HepG2 (cell line): ENCODE results near the gene PPP1R1B.

ENCODE experiments used
- CBX5 ChIP-seq: sonication (generic); formaldehyde crosslinking; IDR thresholded peaks from 2 replicates; pipeline ENCODE4 v1.4.0; 2020; ENCODE audit warnings: missing genetic modification reagents, borderline replicate concordance
- EZH2 ChIP-seq: conservative IDR thresholded peaks from 2 replicates; pipeline ENCODE4 v1.6.1; 2012; ENCODE audit warnings: mild to moderate bottlenecking, low read depth, low read length, moderate library complexity
- RFX3 ChIP-seq: IDR thresholded peaks from 2 replicates; pipeline ENCODE4 v1.6.1; 2016; ENCODE audit warnings: missing biosample characterization, missing genetic modification reagents
- SP1 ChIP-seq, 2 experiments: fragments of 450-650 bp in 1 of 2; sonication (generic) in 1 of 2; formaldehyde crosslinking in 1 of 2; IDR thresholded peaks; 2 replicates each; pipeline versions ENCODE4 v1.4.0 to v1.6.1; 2016 to 2020; ENCODE audit warnings: missing genetic modification reagents in 1 of 2
- TMF1 ChIP-seq: sonication (generic); formaldehyde crosslinking; IDR thresholded peaks from 2 replicates; pipeline ENCODE4 v1.8.1; 2022; ENCODE audit warnings: low read depth, missing genetic modification reagents
- ZBTB10 ChIP-seq: sonication (generic); formaldehyde crosslinking; IDR thresholded peaks from 2 replicates; pipeline ENCODE4 v1.4.0; 2020; ENCODE audit warnings: missing genetic modification reagents, borderline replicate concordance
- ZBTB25 ChIP-seq: IDR thresholded peaks from 2 replicates; pipeline ENCODE4 v1.6.1; 2018; ENCODE audit warnings: missing genetic modification reagents
- ZNF407 ChIP-seq: sonication (generic); formaldehyde crosslinking; IDR thresholded peaks from one replicate; pipeline ENCODE4 v1.5.1; 2020; ENCODE audit warnings: mild to moderate bottlenecking, missing genetic modification reagents; ENCODE audit errors: not compliant biosample characterization
- ZSCAN30 ChIP-seq: sonication (generic); formaldehyde crosslinking; IDR thresholded peaks from 2 replicates; pipeline ENCODE4 v1.5.0; 2020; ENCODE audit warnings: mild to moderate bottlenecking, missing genetic modification reagents
- ZZZ3 ChIP-seq: sonication (generic); formaldehyde crosslinking; IDR thresholded peaks from 2 replicates; pipeline ENCODE4 v1.4.0; 2020; ENCODE audit warnings: missing genetic modification reagents, mild to moderate bottlenecking, borderline replicate concordance
- TF ChIP-seq, protein P1 (sequence below): IDR thresholded peaks from 2 replicates; pipeline ENCODE4 v1.6.1; 2012; ENCODE audit warnings: inconsistent platforms
- TF ChIP-seq, protein P2 (sequence below): sonication (generic); formaldehyde crosslinking; IDR thresholded peaks from 2 replicates; pipeline ENCODE4 v1.4.0; 2020; ENCODE audit warnings: low read depth, mild to moderate bottlenecking, missing genetic modification reagents

DNA sequence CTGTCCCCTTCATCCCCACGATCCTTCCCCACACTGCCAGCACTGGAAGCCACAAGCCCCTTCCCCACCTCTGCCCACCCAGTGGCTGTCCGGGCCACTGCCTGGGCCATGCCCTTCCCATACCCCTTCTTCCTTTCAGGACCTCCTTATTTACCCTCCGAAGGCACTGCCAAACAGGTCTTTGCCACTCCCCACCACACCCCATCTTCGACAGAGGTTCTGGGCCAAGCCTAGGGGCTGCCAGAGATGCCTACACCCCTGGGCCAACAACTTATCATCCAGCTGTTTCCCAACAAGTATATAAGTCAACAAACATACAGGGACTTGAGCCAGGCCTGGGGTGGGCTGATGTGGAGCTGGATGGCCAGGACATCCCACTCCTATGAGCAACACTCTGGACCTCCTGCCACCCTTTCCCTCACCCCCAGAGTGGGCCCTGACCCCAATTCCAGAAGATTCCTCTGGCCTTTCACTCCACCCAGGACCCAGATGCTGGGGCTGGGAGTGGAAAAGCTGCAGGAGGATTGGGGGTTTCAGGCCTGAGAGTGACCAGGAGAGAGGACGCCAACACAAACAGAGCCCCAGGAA, 1.5 kb upstream of the PPP1R1B start:
- no peak for TF ChIP-seq ZNF407 (CRISPR knock-in tag)
- no peak for TF ChIP-seq ZBTB10
- TF ChIP-seq, protein P1, sequence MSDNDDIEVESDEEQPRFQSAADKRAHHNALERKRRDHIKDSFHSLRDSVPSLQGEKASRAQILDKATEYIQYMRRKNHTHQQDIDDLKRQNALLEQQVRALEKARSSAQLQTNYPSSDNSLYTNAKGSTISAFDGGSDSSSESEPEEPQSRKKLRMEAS: no peak
- no peak for TF ChIP-seq ZSCAN30
- no peak for TF ChIP-seq SP1 (IDR thresholded peaks at IDR 0.05)
- no peak for TF ChIP-seq SP1 (CRISPR knock-in tag; IDR thresholded peaks at IDR 0.05)
- TF ChIP-seq, protein P2, sequence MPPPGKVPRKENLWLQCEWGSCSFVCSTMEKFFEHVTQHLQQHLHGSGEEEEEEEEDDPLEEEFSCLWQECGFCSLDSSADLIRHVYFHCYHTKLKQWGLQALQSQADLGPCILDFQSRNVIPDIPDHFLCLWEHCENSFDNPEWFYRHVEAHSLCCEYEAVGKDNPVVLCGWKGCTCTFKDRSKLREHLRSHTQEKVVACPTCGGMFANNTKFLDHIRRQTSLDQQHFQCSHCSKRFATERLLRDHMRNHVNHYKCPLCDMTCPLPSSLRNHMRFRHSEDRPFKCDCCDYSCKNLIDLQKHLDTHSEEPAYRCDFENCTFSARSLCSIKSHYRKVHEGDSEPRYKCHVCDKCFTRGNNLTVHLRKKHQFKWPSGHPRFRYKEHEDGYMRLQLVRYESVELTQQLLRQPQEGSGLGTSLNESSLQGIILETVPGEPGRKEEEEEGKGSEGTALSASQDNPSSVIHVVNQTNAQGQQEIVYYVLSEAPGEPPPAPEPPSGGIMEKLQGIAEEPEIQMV (CRISPR knock-in tag): no peak
- no peak for TF ChIP-seq ZZZ3 (CRISPR knock-in tag)
- no peak for TF ChIP-seq EZH2
- TF ChIP-seq CBX5 (CRISPR knock-in tag): no peak
- TF ChIP-seq ZBTB25 (CRISPR knock-in tag): no peak
- no peak for TF ChIP-seq RFX3 (CRISPR knock-in tag)
- TF ChIP-seq TMF1 (CRISPR knock-in tag): no peak
